ENCODE data around the gene IL22RA1. TPM values are rescaled to one million over a fixed set of nuclear protein-coding genes. Genes with fewer than 3 reads are reported as not detected.
A peak's percentile ranks its signal among the peaks of the same experiment; 100 is the strongest.

The IL22RA1 gene
- total and polyA plus RNA-seq, 2 experiments from 2014 or later, result not detected

GRCh38 chr1:24172598-24172997 lies 29.7 kb upstream of the IL22RA1 start:
- DNase-seq (ENCODE audit: low read depth in 1 of 2, low spot score in 1 of 2), result no peak
- H3K9me3 ChIP-seq (ENCODE audit: low read depth), result no peaks in the 10 kb centered on the region
- H3K27ac ChIP-seq, result no peak overlapping the region
- no peaks in the 10 kb centered on the region for H3K4me1 ChIP-seq (ENCODE audit: low read depth)
- no peaks in the 10 kb centered on the region for H3K36me3 ChIP-seq
- no peak for TF ChIP-seq CTCF (IDR thresholded peaks at IDR 0.05; ENCODE audit: low read depth, low read length)
- no peak overlapping the region for H3K4me3 ChIP-seq
- H3K27me3 ChIP-seq, result no peaks in the 10 kb centered on the region

- no peaks in the 10 kb centered on the region for H3K36me3 ChIP-seq
- H3K4me1 ChIP-seq (ENCODE audit: low read depth), result no peaks in the 10 kb centered on the region
- H3K27ac ChIP-seq, result no peak overlapping the region
- H3K27me3 ChIP-seq, result no peaks in the 10 kb centered on the region
- no peak overlapping the region for H3K4me3 ChIP-seq
- no peak for TF ChIP-seq CTCF (IDR thresholded peaks at IDR 0.05; ENCODE audit: low read depth, low read length)
- no peaks in the 10 kb centered on the region for H3K9me3 ChIP-seq (ENCODE audit: low read depth)
- DNase-seq (ENCODE audit: low read depth in 1 of 2, low spot score in 1 of 2), result no peak
Measured at GRCh38 chr1:24169286-24169685, 26.3 kb upstream of the IL22RA1 start.

GRCh38 chr1:24168245-24168644 lies 25.3 kb upstream of the IL22RA1 start:
- Histone ChIP-seq H3K36me3 (no peaks in the 10 kb centered on the region), H3K4me3 (no peak overlapping the region), H3K27me3 (no peaks in the 10 kb centered on the region), H3K4me1 (ENCODE audit: low read depth) (no peaks in the 10 kb centered on the region), H3K9me3 (ENCODE audit: low read depth) (no peaks in the 10 kb centered on the region), H3K27ac (peak overlapping the region; percentile 5)
- no peak for TF ChIP-seq CTCF (IDR thresholded peaks at IDR 0.05; ENCODE audit: low read depth, low read length)
- no peak for DNase-seq (ENCODE audit: low read depth in 1 of 2, low spot score in 1 of 2)

GRCh38 chr1:24167008-24167407 lies 24.1 kb upstream of the IL22RA1 start:
- Histone ChIP-seq H3K27me3 (no peaks in the 10 kb centered on the region), H3K27ac (no peak overlapping the region), H3K9me3 (ENCODE audit: low read depth) (no peaks in the 10 kb centered on the region), H3K4me3 (no peak overlapping the region), H3K4me1 (ENCODE audit: low read depth) (no peaks in the 10 kb centered on the region), H3K36me3 (no peaks in the 10 kb centered on the region)
- no peak for TF ChIP-seq CTCF (IDR thresholded peaks at IDR 0.05; ENCODE audit: low read depth, low read length)
- DNase-seq (ENCODE audit: low read depth in 1 of 2, low spot score in 1 of 2), result no peak

GRCh38 chr1:24165500-24165899 lies 22.6 kb upstream of the IL22RA1 start:
- no peak overlapping the region for H3K4me3 ChIP-seq
- no peaks in the 10 kb centered on the region for H3K36me3 ChIP-seq
- no peaks in the 10 kb centered on the region for H3K27me3 ChIP-seq
- no peak overlapping the region for H3K27ac ChIP-seq
- no peak for TF ChIP-seq CTCF (IDR thresholded peaks at IDR 0.05; ENCODE audit: low read depth, low read length)
- DNase-seq (ENCODE audit: low read depth in 1 of 2, low spot score in 1 of 2), result no peak
- H3K9me3 ChIP-seq (ENCODE audit: low read depth), result no peaks in the 10 kb centered on the region
- H3K4me1 ChIP-seq (ENCODE audit: low read depth), result no peaks in the 10 kb centered on the region

- no peak overlapping the region for H3K4me3 ChIP-seq
- no peak for DNase-seq (ENCODE audit: low read depth in 1 of 2, low spot score in 1 of 2)
- H3K27ac ChIP-seq, result no peak overlapping the region
- H3K36me3 ChIP-seq, result no peaks in the 10 kb centered on the region
- no peak for TF ChIP-seq CTCF (IDR thresholded peaks at IDR 0.05; ENCODE audit: low read depth, low read length)
- H3K9me3 ChIP-seq (ENCODE audit: low read depth), result no peaks in the 10 kb centered on the region
- no peaks in the 10 kb centered on the region for H3K4me1 ChIP-seq (ENCODE audit: low read depth)
- no peaks in the 10 kb centered on the region for H3K27me3 ChIP-seq
Measured at GRCh38 chr1:24164004-24164403, 21.1 kb upstream of the IL22RA1 start.
